HG03039 (cell line): ENCODE measurements around the gene MCL1.
"Not testable (repeated sequence)": the region's sequence is repeated elsewhere in the genome, so short reads cannot be mapped to it uniquely, and the experiment has no call there.

Source experiments
- ATAC-seq: cut with Tn5 transposase; IDR thresholded peaks from one replicate; pipeline ENCODE4 v1.9.1; 2021; ENCODE audit warnings: mild to moderate bottlenecking, moderate library complexity; ENCODE audit not compliant: unreplicated experiment

The MCL1 gene

GRCh38 chr1:150603711-150604110 lies 24.3 kb upstream of the MCL1 start:
- ATAC-seq = no peak

- not testable (repeated sequence) for ATAC-seq
Observed at GRCh38 chr1:150602372-150602771, 23.0 kb upstream of the MCL1 start.

GRCh38 chr1:150601540-150601939 lies 22.1 kb upstream of the MCL1 start:
- ATAC-seq = no peak

GRCh38 chr1:150598346-150598745 lies 18.9 kb upstream of the MCL1 start:
- ATAC-seq = not testable (repeated sequence)

- ATAC-seq = no peak
Observed at GRCh38 chr1:150596976-150597375, 17.6 kb upstream of the MCL1 start.

GRCh38 chr1:150596095-150596892 lies 16.9 kb upstream of the MCL1 start:
- no peak for ATAC-seq

GRCh38 chr1:150582371-150582770 lies 3.0 kb upstream of the MCL1 start:
- ATAC-seq = no peak

- ATAC-seq = not testable (repeated sequence)
Observed at GRCh38 chr1:150581962-150582361, 2.6 kb upstream of the MCL1 start.

- not testable (repeated sequence) for ATAC-seq
Observed at GRCh38 chr1:150581437-150581836, 2.0 kb upstream of the MCL1 start.

GRCh38 chr1:150580966-150581365 lies 1.6 kb upstream of the MCL1 start:
- ATAC-seq = not testable (repeated sequence)

GRCh38 chr1:150579945-150580642 lies 684 bp upstream of the MCL1 start:
- ATAC-seq = peak; percentile 1

GRCh38 chr1:150578272-150579109 lies 919 bp downstream of the MCL1 start:
- no peak for ATAC-seq

- ATAC-seq = no peak
Observed at GRCh38 chr1:150577557-150578271, 1.7 kb downstream of the MCL1 start.

- ATAC-seq = no peak
Observed at GRCh38 chr1:150576794-150577556, 2.4 kb downstream of the MCL1 start.

GRCh38 chr1:150576367-150576711 lies 3.1 kb downstream of the MCL1 start:
- no peak for ATAC-seq

GRCh38 chr1:150575518-150576366 lies 3.7 kb downstream of the MCL1 start:
- no peak for ATAC-seq

GRCh38 chr1:150575072-150575489 lies 4.3 kb downstream of the MCL1 start:
- no peak for ATAC-seq

- no peak for ATAC-seq
Observed at GRCh38 chr1:150574260-150575071, 4.9 kb downstream of the MCL1 start.
